Hindlimb muscle (tissue), 1 donor: Measurements from ENCODE around the gene FAM170B. TPM values are rescaled to one million over a fixed set of nuclear protein-coding genes. Genes with fewer than 3 reads are reported as not detected.

Experiments
- DNase-seq: peaks from one replicate; pipeline ENCODE4 v3.0.0-alpha.2; 2013
- polyA plus RNA-seq: library from polyadenylated mRNA; unstranded; fragments of 120-200 nt; gene quantifications from one replicate; pipeline ENCODE4 v1.2.1, GENCODE V29; 2013; ENCODE audit not compliant: insufficient read length

Gene FAM170B
- polyA plus RNA-seq, 1 donor = not detected

DNA sequence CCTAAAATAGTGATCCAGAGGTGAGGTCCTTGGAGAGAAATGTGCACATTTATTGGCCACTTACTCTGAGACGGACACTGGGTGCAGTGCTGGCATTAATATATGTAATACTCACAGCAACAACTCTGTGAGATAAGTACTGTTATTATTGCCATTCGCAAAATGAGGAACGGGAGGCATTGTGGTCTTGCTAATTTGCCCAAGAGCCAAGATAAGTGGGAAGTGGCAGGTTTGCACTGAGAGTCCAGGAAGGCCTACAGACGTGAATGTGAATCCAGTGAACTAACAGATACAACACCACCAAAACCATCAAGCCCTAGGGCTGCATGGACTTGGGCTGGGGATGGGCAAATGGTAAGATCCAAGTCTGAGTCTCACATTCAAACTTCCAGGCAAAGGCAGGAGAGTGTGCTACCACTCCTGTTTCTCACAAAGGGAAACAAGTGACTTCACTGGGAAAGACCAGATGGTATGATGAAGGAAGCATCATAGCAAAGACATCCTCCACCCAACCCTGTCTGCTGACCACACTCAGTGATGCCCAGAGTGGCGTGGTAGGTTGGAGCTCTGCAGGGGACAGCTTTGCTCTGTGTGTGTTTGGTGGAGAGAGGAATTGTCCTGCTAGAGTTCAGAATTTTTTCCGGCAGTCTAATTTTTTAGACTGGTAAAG, 35.1 kb upstream of the FAM170B start:
- no peak for DNase-seq

DNA sequence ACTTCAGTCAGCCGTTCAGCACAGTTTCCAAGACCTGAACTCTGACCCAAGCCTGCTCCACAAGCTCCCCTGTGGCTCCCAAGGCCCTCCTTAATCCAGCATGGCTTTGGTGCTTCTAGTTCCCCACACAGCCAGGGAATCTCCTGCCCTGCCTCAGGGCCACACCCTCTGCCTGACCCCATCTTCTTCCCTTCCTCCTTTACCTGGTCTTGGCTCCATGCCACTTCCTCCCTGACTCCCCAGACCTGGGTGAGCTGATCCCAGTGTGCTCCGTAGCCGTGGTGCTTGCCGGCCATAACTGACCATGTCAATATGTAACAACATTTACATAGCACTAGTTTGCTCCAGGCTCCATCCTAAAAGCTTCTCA, 34.3 kb upstream of the FAM170B start:
- DNase-seq = no peak

DNA sequence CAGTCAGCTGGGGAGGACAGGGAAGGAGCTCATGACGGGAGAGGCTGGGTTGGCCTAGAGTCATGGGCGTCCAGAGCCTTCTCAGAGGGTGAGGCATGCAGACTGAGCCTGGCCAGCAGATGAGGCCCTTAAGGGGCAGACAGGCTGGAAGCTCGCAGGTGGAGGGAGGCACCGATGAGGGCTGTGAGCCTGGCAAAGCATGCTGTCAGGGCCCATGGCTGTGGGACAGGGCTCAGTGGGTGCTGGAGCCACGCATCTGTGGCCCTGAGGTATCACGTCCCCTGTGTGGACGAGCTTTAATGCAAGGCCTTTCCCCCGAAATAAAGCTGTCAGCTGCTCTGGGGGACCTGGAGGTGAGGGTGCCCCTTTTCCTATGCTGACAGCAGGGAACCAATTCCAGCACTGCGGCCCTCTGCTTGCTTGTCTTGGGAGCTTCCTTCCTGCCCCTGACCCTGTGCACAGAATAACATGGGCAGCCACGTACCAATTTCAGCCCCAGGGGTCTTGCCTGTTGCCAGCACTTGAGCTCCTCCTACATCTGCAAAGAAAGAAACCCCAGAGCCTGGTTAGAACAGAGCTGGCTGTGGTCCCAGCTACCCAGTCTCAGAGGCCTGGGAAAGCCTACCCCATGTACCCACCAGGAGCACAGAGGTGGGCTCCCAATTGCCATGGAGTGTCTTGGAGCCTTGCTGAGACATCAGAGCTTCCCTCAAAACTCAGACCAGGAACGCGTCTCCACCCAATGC, 33.8 kb upstream of the FAM170B start:
- DNase-seq = no peak

DNA sequence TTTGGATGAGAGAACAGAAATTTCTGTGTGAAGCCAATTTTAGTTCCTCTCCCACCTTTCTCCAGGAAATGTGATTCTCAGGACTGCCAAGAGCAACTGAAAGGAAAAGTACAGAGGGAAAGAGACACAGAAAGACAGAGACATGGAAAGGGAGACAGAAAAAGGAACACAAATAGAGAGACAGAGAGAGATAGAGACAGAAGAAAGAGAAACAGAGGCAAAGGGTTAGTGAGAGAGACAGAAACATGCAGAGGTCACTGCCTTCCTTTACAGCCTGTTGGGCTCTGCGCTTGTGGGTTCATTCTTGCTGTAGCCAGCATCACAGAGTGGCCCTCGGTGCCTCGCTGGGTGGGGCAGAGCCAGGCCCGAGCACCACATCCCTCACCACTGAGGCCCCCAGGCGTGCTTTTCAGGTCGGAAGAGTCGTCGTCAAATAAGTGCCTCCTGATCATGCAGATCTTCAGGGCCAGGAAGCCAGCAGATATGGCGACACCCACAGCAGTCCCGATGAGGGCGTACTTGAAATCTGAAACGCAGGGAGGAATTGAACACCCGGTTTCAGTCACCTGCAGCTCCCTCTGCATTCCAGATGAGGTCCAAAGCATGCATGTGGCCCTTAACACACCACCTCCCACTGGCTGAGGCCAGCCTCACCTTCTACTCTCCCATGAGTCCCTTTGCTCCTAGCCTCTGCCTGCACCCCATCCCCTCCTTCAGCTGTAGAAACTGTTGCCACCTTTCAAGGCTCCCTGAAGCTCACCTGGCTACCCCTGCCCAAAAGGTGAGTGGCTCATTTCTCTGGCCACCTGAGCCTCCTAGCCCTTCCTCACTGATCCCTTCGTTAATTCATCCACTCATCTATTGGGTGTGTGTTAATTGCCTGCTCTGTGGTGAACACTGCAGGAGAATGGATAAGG, 32.9 kb upstream of the FAM170B start:
- no peak for DNase-seq

DNA sequence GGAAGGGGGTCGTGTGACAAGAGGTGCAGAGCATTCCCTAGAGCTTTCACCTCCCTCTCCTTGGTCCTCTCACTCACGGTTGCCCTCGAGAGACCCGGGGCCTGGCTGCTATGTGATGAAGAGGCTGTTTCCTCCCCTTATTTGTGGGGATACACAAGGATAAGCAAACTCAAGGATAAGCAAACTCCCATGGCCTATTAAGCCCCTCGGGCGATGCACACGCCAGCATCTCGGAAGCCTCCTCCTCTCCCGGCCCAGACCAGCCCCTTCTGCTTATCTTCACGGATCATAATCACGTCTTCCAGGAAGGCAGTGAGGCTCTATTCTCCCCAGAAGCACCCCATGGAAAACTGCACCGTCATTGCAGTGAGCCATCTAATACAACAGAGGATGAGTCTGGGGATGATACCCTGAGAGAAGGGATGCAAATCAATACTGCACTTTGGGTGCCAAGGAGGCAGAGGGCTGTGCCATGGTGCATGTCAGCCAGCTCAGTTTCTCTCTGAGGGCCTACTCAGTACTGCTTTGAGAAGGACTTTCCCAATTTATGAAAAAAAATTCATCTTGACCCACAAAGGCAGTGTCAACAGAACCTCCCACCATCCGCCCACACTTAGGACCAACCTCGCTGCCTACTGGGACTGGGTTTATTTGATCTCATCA, 32.1 kb upstream of the FAM170B start:
- DNase-seq = no peak

DNA sequence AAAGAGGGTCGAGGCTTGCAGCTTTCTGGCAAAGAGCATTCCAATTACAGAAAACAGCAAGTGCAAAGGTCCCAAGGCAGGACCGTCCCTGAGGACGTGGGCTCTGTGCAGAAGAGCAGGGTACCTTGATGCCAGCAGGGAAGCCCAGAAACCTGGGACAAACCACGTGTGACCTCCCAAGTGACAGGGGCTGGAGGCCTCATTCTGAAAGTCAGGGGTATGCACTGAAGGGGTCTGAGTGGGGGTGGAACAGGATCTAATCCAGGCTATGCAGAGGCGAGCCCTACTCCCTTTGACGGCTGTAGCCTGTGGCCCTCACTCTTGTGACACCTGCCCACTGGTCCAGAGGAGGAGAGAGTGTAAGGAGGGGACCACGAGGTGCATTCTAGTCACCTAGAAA, 31.4 kb upstream of the FAM170B start:
- DNase-seq = no peak

DNA sequence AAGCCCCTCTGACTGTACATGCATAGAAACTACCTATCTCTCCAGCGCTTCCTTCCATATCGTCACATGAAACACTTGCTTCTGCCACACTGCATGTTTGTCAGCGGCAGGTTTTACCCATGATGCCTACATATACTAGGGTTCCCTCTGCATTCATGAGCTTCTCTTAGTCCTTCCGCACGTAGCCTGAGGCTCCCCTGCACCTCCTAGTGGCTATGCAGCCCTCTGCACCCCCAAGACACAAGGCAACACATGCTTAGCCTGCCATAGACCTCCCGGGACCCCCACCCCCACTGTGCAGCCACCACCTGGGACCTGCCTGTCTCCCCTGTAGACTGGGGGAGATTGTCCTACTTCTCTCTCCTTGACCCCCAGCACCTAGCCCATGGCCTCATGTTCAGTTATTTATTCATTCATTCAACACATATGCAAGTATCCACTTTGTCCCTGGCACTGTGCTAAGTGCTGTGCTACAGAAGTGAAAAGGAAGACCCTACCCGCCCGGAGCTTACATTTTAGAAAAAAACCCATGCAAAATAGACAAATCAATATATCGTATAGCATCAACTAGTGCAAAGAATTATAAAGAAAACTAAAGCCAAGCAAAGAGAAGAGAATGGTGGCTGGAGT, 30.9 kb upstream of the FAM170B start:
- no peak for DNase-seq

DNA sequence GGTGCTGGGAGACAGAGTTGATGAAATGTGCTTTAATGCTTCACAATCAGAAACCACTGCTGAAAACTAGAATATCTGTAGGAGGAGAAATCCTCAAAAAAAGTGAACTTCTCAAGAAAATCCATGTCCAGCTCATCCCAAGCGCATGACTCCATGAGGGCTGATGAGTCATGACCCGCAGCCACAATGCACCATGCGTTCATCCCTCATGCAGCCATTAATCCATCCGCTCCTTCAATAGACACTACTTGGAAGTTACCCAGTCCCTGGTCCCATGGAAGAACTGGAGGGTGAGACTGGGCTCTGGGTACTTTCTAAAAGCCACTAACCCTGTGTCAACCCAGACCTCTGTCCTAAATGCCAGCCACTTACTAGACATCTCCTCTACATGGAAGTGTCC, 29.9 kb upstream of the FAM170B start:
- no peak for DNase-seq

DNA sequence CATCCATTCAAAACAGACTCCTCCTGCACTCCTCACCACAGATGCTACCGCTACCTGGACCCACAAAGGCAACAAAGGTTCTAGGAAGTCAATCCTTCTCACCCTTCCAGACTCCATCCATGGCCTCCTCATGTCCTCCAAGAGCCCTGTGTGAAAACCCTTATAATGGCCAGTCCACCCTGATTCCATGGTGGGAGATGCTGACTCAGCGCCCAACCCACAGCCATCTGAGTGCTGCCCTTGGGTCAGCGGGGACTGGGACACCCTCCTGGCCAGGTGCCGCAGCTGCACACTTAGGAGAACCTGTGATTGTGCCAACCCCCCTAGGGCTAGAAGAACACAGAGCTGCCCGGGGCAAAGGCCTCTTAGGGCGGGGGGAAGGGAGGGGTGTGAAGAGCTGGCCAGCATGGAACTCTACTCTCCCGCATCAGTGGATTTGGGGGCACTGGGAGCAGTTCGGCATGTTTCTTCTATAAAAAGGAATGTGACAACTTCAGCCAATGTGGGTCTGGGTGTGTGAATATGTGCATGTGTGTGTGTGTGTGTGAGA, 29.0 kb upstream of the FAM170B start:
- DNase-seq = no peak

DNA sequence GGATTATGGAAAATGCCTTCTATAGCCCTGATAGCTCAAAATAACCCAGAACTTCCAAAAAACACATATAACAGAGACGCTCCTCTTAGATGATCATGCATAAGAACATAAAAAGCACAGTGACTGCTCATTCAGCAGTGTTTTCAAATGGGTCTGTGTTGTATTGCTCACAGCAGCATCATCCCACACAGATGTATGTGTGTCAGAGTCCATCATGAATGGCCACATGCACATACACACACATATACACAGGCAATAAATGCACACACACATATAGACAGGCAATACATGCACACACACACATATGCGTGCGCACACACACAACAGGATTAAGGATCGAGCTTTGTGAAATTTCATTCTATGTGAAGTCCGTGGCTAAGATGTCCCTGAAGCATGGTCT, 28.2 kb upstream of the FAM170B start:
- DNase-seq = no peak

DNA sequence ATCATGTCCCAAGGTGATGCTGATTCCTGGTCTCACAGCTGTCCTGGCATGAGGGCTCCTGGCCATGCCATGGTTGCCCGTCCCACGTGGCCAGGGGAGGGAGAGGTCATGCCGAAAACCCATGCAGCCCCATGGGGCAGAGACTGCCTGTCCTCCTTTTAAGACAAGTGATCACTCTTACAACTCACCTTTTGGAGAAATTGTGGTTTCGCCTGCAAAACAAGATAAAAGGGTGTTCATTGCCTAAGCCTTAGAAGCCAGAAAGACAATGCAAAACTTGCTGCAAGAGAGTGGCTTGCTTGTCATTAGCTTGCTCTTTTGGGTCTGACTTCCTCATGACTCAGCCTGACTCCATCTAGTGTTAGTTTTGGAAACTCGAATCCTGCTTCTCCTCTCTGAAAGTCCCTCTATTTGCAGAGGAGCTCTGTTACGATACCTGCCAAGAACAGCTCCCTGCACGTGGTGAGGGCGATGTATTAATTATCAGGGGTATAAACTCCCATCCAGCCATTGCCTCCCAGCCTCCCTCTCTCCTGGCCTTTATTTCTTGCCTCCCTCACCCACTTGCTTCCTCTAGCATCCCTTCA, 27.7 kb upstream of the FAM170B start:
- DNase-seq = no peak

DNA sequence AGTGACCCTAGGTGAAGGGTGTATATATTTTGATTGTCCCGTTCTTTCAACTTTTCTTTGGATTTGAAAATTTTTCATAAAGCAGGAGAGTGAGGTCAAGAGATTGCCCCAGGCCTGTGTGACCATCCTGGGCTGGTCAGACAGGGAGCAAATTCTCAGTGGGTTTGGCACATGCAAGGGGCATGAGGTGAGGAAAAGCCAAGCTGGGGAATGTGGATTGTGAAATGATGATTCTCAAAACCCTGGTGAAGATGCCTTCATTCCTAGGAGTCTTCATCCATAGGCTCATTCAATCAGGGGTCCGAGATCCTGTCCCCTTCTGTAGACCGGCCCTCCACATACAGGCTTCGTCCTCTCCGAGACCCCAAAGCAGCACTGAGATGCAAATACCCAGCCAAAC, 27.0 kb upstream of the FAM170B start:
- no peak for DNase-seq

DNA sequence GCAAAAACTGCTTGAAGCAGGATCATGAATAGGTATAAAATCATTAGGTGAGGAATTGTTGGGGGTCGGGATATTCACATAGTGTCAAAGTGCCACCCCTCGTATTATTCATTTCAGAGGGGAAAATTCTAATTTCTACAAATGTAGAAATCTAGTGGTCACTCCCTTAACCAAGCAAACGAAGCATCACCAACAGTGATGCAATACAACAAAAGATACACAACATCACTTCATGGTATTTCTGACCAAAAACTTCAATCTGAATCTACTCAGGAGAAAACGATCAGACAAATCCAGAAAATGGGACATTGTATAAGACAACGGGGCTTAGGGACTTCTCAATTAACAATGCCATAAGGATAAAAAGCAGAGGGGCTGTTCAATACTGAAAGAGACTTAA, 26.3 kb upstream of the FAM170B start:
- no peak for DNase-seq

DNA sequence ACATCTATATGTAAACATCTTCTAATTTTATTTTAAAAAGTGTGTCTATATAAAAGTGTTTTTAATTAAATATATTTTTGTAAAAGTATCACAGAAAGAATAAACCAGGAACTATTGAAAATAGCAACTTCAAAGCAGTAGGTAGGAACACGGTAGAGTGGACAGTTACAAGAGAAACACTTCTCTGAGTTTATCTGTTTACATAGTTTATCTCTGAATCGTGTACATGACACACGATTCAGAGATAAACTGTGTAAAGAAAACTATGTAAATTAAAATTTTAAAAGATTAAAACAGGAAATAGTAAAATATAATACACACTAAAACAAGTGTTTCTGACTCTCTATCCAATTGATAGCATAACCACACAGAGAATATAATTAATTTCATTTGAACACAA, 25.1 kb upstream of the FAM170B start:
- DNase-seq = no peak

DNA sequence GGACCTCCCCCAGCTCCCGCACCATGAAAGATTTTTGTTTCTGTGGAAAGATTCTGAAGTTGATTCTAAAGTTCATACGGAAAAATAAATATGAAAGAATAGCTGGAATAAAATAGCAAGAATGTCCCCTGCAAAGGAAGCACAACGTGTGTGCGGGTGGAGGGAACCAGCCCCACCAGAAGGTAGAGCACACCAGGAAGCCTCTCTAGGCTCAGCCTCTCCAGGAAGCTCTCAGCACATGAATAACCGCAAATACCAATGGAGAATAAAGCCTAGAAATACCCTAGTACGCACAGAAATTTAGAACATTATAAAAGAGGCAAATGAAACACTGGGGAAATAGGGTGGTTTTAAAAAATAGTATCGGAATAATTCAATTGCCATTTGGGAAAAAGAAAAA, 24.6 kb upstream of the FAM170B start:
- no peak for DNase-seq

DNA sequence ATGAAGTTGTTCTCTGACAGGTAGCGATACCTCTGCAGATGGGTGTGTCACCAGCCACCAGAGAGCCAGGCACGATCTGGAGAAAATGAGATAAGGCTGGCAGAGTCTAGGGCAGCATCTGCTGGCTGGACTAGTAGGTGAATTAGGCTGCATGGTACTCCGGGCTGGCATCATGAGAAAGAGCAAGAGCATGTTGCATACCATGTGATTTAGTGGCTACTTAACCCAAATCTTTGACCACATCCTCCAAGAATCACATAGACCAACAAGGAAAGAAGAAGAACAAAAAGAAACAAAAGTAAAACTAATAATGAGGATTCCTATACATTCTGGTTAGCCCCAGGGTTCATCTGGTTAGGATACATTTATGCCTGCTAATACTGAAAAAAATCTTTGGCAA, 23.4 kb upstream of the FAM170B start:
- no peak for DNase-seq

DNA sequence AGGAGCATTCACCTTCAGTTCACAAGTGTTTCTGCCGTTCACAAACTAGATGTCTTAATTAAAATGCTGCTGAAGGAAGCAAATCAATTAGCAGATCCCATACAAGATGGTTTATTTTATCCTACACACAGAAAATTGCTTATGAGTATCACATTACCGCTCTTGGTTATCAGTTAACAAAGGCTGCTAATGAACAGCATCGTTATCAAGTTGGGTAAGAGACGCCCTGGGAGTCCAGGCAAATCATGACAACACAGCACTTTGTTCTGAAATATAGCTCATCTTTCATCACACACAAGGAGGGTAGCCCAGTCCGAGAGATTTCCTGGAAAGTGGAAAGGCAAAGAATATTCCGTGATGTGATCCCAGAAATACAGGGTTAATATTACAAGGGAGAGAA, 20.8 kb upstream of the FAM170B start:
- no peak for DNase-seq

DNA sequence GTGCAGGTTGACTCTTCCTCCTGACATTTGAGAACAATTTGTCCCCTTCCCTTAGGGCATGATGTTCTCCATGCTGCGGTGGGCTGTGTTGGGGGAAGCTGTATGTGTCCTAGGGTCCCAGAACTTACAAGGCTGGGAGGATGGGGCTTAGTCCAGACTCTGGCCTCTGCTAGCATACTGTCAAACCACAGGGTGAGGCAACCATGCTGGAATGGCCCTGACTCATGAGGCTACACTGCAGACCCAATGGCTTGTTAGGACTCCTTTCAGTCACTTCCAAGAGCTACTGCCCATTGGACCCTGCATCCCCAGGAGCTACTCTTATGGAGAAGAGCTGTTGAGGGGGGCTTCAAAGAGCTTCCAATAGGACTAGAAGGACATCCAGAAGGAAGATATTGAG, 20.1 kb upstream of the FAM170B start:
- no peak for DNase-seq

DNA sequence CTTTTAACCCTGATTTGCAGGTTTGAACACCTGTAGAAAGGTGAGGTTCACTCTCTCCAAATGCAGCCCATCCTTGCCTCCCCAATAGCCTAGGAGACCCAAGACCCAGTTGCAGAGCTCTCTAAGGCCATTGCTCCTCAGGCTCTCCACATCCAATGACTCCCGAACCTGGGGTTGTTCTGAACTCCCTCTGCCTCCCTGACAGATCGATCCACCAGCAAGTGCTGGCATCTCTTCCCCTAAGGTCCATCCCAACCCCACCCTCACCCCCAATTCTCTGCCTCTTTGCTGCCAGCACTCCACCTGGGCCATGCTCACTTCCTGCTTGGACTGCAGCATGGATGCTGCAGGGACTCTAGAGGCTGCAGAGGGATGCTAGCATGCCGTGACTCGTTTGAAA, 19.3 kb upstream of the FAM170B start:
- no peak for DNase-seq

DNA sequence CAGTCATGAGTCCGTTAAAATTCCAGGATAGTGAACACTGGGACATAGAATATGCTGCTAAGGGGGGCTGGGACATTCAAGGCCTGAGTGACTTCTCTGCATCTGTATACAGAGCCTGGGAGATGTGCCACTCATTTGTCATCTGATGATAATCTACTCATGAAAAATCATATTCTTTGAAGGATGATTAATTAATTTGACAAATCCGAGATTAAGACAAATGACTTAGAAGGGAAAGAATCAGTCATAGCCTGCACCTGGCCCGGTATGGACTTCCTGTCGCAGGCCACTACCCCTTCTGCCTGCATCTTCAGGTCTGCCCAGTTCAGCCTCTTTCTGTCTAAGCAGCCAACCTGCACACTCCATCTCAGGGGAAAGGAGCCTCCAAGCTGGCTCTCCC, 18.8 kb upstream of the FAM170B start:
- no peak for DNase-seq

DNA sequence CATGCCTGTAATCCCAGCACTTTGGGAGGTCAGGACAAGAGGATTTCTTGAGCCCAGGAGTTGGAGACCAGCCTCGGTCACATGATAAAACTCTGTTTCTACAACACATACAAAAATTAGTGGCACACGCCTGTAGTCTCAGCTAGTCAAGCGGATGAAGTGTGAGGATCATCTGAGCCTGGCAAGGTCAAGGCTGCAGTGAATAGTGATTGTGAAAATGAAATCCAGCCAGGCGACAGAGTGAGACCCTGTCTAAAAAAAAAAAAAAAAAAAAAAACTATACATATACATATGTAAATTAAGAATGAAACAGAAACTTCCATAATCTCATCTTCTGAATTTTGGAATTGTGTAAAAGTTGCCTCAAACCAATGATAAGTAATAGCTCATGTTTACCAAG, 18.2 kb upstream of the FAM170B start:
- no peak for DNase-seq

DNA sequence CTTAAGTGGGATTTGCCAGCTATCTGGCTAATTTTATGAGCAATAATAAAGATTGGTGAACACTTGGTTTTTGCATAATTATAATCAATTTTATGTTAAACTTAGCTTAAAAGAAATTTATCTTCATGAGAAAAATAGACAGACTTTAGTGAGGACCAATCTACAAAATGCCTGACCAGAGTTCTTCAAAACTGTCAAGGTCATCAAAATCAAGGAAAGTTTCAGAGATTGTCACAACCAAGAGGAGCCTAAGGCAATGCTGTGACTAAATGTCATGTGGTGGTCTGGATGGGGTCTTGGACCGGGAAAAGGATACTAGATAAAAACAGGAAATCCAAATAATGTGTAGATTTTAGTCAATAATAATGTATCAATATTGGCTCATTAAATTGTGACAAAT, 17.7 kb upstream of the FAM170B start:
- DNase-seq = no peak
